ENCODE measurements around the gene BTBD6. TPM values are rescaled to one million over a fixed set of nuclear protein-coding genes. Genes with fewer than 3 reads are reported as not detected.
"Not testable (repeated sequence)": the region's sequence is repeated elsewhere in the genome, so short reads cannot be mapped to it uniquely, and the experiment has no call there.

The BTBD6 gene
- total RNA-seq, 2 donors from 2014 or later: 52.5 to 53.6 TPM

DNA sequence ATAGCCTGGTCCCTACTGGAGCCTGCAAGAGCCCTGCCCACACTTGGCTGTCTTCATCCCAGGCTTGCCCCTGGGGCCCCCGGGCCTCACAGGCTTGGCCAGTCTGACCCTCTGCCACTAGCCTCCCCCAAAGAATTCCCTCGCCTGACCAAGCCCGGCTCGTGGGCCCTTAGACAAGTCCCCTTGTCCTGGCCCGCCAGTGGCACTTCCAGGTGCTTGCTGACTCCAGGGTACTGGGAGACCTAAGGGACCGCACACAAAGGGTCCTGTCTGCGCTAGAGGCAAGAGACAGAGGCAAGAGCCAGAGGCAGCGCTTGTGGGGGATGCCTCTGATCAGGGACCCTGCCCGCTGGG, 5.0 kb downstream of the BTBD6 start:
- intact Hi-C loops (cut with DNase I, micrococcal nuclease): no loop called here
- no peak for ATAC-seq
- DNase-seq: no peak

DNA sequence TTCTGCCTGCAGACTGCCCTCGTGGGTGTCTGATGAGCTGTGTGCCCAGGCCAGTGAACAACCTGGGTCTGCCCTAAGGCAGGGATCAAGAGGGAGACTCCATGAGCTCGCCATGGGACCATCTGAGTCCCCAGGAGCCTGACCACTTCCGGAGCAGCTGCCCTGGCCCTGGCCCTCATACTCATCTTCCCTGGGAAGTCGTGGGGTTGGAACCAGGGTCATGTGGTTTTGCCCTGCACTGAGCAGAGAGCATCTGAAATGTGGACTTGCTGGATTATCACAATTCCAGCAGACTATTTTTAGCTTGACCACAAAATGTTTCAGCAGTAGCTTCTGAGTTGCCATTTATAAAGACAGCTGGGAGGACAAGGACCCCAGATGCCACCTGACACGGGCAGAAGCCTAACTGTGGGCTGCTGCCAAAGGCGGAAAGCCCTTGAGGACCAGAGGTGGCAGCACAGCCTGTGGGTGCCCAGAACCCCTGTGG, 6.7 kb downstream of the BTBD6 start:
- intact Hi-C loops (cut with DNase I, micrococcal nuclease): no loop called here
- ATAC-seq (no peak), DNase-seq (no peak)

DNA sequence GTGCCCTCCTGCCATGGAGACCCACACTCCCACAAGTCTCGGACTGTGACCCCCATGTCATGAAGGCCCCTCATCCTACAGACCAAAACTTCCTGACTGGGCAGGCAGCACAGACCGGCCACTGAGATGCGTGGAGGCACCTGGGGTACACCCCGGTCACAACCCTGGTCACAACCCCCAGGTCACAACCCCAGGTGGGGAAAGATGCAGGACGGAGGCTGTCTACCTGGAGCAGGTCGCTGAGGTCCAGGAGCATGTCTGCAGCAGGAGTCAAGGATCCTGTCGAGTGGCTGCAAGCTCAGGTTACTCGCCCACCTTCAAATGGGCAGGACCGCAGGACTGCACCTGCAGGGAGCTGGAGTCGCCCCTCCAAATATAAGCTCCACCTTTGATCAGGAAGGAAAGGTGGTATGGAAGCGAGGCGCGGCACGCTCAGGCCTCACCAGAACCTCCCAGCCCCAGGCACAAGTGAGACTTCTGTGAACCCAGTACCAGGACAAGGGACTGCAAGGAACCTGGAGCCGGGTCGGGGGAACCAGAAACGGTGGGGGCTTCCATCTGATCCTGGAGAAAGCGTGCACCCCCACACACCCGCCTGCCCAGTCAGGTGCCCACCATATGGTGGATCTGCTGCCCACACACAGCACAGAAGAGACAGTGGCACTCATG, 8.1 kb downstream of the BTBD6 start:
- intact Hi-C loops (cut with DNase I, micrococcal nuclease): no loop called here
- DNase-seq (no peak), ATAC-seq (no peak)

DNA sequence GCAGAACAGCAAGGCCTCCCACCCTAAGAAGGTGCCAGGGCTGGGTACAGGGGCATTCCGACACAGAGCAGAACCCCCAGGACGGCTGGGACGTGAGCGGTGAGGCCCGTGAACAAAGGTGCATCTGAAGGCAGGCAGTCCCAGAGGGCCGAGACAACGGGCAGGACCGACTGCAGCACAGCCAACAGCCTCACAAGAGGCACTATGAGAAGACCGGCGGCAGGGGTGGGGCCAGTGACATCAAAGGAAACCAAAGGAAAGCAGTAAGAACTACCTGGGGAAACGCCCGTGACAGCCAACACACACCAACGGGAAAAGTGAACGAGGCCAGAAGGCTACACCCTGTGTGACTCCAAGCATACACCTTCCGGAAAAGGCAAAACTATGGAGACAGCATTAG, 9.1 kb downstream of the BTBD6 start:
- intact Hi-C loops (cut with DNase I, micrococcal nuclease): no loop called here
- DNase-seq (peak; percentile 92), ATAC-seq (peak; percentile 93)

DNA sequence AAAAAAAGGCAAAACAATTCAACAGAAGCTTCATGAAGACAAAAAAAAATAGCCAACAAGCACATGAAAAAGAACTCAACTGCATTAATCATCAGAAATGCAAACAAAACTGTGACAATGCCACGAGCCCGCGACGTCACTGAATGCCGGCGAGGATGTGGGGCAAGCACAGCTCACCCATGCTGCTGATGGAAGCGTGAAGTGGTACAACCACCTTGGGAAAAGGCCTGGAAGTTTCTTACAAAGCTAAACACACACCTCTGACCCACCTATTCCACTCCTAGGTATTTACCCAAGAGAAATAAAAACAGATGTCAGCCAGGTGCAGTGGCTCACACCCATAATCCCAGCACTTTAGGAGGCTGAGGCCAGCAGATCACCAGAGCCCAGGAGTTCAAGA, 10.5 kb downstream of the BTBD6 start:
- peak; percentile 67 for ATAC-seq
- peak; percentile 49 to 50 for DNase-seq
- intact Hi-C loops (cut with DNase I, micrococcal nuclease): no loop called here

DNA sequence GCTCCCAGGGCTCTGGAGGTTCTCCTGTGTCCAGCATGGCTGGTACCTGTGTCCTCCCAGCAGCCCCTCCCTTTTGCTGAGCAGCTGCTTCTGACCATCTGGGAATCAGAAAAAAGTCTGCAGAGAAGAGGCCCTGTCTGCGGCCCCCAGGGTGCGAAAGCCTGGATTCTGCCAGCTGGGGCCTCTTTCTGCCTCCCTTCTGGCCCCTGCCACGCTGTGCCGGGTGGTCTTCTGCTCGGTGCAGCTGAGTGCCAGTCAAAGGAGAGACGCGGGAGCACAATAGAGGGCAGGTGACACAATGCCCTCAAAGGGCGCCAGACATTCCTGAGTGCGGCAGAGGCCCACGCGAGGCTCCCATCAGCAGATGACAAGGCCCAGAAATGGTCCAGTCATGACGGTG, 12.6 kb downstream of the BTBD6 start:
- DNase-seq (no peak), ATAC-seq (no peak)
- intact Hi-C loops (cut with DNase I, micrococcal nuclease): loop anchor here in 1 of 2 donors (10.0 kb wide), 1 partner anchor 46 kb away; no protein-coding TSS in a partner anchor

DNA sequence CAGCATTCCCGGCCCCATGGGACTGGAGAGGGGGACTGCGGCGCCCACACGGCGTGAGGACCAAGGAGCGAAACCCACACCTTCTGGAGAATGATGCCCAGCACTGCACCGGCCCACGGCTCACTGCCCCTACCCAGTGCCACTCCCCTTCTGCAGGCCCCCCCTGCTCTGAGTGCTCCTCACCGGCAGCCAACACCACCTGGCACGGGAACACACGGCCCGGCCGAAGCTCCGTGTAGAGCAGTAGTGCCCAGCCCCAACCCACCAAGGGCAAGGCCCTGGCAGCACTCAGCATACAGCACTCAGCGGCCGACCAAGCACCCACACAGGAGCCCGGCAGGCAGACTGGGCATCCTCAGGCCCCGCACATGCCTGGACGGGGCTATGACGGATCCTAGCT, 13.4 kb downstream of the BTBD6 start:
- intact Hi-C loops (cut with DNase I, micrococcal nuclease): loop anchor here in 1 of 2 donors (10.0 kb wide), 1 partner anchor 47 kb away; no protein-coding TSS in a partner anchor
- no peak for ATAC-seq
- no peak for DNase-seq

DNA sequence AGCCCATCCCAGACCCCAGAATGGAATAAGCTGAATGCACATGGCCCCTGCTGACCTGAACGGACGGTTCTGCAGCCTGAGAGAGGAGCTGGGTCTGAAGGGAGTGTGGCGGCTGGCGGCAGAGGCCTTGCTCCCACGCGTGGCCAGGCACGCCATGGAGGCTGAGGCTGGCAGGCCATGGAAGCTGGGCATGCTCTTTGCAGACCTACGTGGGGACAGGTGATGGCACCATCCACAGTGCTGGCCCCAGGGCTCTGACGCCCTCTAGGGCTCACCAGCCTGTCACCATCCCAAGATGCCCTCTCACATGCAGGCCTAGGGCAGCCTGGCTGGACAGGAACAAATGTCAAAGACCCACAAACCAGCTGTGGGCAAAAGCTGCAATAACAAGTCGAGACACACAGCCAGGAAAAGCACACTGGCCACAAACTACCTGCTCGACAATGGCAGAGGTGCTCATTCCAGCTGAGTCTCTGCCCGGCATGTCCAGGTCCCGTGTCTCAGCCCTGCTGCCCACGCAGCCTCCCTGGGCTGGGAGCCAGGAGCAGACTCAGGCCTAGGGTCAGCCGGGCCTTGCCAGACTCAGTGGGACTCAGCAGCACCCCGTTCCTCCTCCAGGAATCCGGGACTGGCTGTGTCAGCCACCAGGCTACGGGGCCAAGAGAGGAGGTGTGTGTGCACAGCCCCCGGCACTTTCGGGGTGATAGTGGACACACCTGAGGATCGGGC, 19.7 kb downstream of the BTBD6 start:
- DNase-seq (peak in 1 of 2 donors; percentile 38), ATAC-seq (peak; percentile 91)
- intact Hi-C loops (cut with DNase I, micrococcal nuclease): loop anchor here in 1 of 2 donors (10.0 kb wide), 1 partner anchor 53 kb away; no protein-coding TSS in a partner anchor

DNA sequence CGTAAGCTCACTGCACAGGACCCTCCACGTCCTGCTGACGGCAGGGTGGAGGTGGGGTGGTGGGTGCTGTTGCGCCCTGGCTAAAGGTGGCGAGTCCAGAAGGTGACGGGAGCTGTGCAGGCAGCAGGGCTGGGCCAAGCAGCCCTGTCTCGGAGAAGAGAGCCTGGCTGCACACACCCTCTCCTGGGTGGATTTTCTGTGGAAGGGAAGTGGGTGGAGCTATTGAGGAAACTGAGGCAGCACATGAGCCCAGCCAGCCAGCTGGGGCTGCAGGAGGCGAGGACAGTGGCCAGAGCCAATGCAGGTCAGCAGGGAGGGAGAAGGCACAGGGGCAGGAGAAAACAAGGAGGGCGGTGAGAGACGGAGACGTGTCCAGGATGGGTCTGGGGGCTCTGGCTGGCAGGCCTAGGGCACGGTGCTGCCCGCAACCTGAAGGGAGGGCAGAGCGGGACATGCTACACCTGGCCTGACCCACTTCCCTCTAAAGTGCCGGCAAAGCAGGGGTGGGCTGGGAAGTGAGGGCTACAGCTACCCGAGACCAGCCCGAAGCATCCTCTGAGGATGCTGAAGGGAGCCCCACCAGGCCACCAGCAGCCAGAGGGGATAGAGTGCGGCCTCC, 20.5 kb downstream of the BTBD6 start:
- DNase-seq (no peak), ATAC-seq (no peak)
- intact Hi-C loops (cut with DNase I, micrococcal nuclease): loop anchor here in 1 of 2 donors (10.0 kb wide), 1 partner anchor 54 kb away; no protein-coding TSS in a partner anchor

DNA sequence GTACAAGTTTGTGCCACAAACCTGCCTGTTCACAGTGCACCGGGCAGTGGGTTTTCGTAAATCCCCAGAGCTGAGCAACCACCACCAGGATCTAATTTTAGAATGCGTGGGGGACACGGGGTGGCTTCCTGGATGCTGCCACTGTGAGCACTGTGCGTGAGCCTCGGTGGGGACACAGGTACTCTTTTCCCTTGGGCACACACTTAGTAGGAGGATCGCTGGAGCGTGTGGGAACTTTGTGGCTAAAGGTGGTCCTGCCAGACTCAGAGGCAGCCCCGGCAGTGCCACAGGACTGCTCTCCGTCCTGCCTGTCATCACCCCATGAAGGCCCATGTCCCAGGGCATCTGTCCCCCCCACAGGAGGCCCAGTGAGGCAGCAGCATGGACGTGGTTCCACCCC, 21.1 kb downstream of the BTBD6 start:
- intact Hi-C loops (cut with DNase I, micrococcal nuclease): loop anchor here in 1 of 2 donors (10.0 kb wide), 1 partner anchor 55 kb away; no protein-coding TSS in a partner anchor
- DNase-seq (no peak), ATAC-seq (no peak)

DNA sequence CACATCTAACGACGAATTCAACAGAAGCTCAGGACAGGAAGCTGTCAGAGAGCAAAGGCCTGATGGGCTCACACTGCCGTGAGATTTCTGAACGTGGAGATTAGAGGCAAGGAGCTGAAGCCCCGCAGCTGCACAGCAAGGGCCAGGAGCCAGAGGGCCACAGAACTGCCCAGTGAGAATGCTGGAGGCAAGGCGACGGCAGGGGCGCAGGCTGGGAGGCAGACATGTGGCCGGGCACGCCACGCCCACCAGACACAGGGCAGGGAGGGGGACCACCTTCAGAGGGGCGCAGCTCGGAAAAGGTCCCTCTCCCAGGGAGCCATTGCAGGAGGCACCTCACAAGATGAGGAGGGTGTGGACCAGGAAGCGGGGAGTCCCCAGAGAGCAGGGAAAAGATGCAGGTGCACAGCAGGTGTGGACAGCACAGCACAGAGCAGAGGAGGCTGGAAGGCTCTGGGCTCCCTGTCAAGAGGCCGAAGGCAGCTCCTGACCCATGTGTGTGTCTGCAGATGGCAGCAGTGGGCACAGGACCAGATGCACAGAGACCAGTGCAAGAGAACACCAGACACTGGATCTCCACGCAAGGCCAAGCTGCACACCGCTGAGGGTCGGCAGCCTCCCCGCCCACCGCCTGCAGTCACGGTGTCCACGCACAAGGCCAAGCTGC, 23.0 kb downstream of the BTBD6 start:
- DNase-seq (no peak), ATAC-seq (no peak)
- intact Hi-C loops (cut with DNase I, micrococcal nuclease): no loop called here

DNA sequence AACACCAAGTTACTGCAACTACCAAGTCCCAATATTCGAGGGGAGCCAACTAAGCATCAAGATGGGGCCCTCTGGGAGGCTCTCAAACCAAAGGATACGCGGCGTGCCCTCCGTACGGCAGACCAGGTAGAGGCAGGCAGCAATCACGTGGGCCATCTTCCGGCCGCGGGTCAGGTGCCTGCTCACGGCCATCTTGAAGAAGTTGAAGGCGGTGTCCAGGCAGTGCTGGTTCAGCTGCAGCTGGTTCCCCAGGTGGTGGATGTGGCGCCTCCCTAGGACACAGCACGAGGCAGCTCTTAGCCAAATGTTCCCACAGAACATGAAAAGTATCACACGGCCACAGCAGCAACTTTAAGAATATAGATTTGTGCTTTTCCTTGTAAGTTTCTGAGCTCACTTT, 24.3 kb downstream of the BTBD6 start:
- intact Hi-C loops (cut with DNase I, micrococcal nuclease): no loop called here
- DNase-seq (no peak), ATAC-seq (no peak)

DNA sequence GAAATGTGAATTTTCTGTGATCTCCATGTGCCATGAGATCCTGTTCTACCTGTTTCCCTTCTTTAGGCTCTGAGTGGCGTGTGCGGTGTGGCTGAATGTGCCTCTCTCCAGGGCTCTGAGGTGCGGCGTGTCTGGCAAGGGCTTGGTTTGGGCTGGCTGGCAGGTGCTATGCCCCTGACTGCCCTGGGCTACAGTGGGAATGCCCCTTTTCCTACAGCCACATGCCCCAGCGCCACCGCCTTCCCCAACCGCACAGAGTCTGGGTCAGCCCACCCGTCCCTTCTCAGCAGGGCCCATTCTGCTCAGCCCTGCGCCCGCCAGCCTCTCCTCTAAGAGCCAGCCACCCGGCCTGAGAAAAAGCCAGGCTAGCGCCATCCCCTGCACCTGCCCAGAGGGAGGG, 24.7 kb downstream of the BTBD6 start:
- DNase-seq (no peak), ATAC-seq (peak; percentile 37)

DNA sequence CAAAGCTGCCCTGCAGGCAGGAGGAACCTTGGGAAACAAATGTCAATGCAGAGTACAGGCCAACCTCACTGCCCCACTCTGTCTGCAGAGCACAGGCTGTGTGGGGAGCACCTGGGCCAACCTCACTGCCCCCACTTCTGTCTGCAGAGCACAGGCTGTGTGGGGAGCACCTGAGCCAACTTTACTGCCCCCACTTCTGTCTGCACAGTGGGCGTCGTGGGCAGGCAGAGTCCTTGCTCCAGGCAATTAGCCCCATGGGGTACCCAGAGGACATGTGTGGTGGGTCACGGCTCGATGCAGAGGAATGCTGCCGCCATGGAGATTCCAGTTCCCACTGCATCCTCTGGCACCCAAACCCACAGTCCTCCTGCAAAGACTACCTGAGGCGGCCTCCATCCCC, 26.3 kb downstream of the BTBD6 start:
- DNase-seq (no peak), ATAC-seq (no peak)
- intact Hi-C loops (cut with DNase I, micrococcal nuclease): no loop called here

More for the DNA sequence above, 24.7 kb downstream of the BTBD6 start:
- intact Hi-C loops (cut with DNase I, micrococcal nuclease): no loop called here

DNA sequence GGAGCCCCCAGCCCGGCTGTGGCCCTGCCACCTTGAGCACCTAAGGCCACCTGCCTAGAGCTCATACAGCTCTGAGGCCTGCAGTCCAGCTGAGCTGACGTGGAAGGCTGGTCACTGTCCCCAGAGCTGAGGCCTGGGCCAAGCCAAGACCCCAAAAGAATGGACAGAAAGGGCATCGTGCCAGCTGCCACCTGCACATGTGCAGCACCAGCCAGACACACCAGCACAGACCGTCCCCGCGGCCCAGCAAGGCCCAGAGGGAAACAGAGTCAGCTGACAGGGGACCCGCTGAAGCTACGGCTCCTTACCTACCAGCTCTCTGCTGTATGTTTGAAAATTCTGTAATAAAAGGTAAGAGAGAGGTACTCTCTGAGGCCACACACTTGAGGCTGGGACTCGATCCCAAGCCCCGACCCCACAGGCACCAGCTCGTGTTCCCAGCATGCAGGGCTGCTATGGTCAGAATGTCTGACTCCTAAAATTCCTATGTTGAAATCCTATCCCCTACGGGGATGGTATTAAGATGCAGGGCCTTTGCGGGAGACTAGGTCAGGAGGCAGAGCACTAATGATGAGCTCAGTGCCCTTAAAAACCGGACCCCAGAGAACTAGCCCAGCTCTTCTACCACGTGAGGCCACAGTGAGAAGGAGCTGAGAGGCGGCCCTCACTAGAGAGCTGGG, 27.1 kb downstream of the BTBD6 start:
- intact Hi-C loops (cut with DNase I, micrococcal nuclease): no loop called here
- ATAC-seq (no peak), DNase-seq (no peak)

DNA sequence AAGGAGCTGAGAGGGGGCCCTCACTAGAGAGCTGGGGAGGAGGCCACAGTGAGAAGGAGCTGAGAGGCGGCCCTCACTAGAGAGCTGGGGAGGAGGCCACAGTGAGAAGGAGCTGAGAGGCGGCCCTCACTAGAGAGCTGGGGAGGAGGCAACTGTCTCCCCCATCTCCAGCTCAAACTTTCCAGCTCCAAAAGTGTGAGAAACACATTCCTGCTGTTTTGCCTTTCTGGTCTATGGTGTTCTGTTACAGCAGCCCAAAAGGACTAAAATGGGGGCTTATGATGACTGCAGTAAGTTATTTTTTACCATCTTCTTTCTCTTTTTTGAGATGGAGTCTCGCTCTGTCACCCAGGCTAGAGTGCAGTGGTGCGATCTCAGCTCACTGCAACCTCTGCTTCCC, 29.1 kb downstream of the BTBD6 start:
- intact Hi-C loops (cut with DNase I, micrococcal nuclease); ATAC-seq; DNase-seq: not testable (repeated sequence)

DNA sequence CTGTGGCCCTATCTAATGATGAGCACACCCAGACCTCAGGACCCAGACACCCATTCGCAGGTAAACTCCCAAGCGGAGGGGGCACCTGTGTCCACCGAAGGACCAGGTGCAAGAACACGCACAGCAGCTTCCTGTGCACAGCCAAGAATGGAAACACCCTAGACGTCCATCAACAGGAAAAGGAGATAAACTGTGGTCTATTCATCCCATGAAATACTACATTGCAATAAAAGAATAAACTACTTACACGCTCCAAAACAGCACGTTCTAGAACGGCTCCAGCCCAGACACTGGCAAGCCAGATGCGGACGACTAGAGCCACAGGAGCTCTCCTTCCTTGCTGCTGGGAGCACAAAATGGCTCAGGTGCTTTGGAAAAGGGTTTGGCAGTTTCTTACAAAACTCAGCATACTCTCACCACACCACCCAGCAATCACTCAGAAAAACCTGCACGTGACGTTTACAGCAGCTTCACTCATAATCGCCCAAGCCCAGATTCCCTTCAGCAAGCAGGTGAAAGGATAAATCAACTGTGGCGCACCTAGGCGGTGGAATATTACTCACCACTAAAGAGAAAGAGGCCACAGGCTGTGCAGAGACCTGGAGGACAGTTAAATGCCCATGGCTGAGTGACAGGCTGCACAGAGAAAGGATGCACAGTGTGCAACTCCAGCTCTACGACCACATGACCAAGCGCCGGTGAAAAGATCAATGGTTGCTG, 31.5 kb downstream of the BTBD6 start:
- DNase-seq: no peak
- intact Hi-C loops (cut with DNase I, micrococcal nuclease): loop anchor here in 1 of 2 donors (10.0 kb wide), 1 partner anchor 75 kb away; no protein-coding TSS in a partner anchor
- peak; percentile 80 for ATAC-seq

DNA sequence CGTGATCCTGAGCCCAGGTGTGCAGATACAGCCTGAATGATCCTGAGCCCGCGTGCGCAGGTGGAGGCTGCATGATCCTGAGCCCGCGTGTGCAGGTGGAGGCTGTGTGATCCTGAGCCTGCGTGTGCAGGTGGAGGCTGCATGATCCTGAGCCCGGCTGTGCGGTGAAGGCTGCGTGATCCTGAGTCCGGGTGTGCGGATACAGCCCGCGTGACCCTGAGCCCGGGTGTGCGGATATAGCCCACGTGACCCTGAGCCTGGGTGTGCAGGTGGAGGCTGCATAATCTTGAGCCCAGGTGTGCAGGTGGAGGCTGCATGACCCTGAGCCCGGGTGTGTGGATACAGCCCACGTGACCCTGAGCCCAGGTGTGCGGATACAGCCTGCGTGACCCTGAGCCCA, 32.2 kb downstream of the BTBD6 start:
- DNase-seq (no peak), ATAC-seq (no peak)
- intact Hi-C loops (cut with DNase I, micrococcal nuclease): loop anchor here in 1 of 2 donors (10.0 kb wide), 1 partner anchor 76 kb away; no protein-coding TSS in a partner anchor

Measured in left colon (tissue), 2 donors.